Subcutaneous abdominal adipose tissue (tissue), 5 donors: ENCODE results near the gene NLRC3.

Experiments
- H3K27ac ChIP-seq: one replicate; pipeline ENCODE4 v1.7.0; 2013; ENCODE audit warnings: low read depth, mild to moderate bottlenecking, inconsistent platforms, low read length, moderate library complexity
- H3K27me3 ChIP-seq, 5 donors: one replicate each; pipeline ENCODE4 v1.7.0; 2013; ENCODE audit warnings: low read length in 5 of 5, inconsistent platforms in 1 of 5; ENCODE audit not compliant: control insufficient read depth in 5 of 5, insufficient read depth in 4 of 5
- H3K36me3 ChIP-seq, 5 donors: one replicate each; pipeline ENCODE4 v1.7.0; 2013; ENCODE audit warnings: low read length in 5 of 5; ENCODE audit not compliant: control insufficient read depth in 5 of 5, insufficient read depth in 5 of 5
- H3K4me1 ChIP-seq, 5 donors: one replicate each; pipeline ENCODE4 v1.7.0; 2013; ENCODE audit warnings: low read length in 5 of 5, mild to moderate bottlenecking in 3 of 5, moderate library complexity in 1 of 5; ENCODE audit not compliant: control insufficient read depth in 5 of 5, insufficient read depth in 5 of 5
- H3K4me3 ChIP-seq, 5 donors: one replicate each; pipeline ENCODE4 v1.7.0; 2013; ENCODE audit warnings: low read length in 5 of 5, low read depth in 1 of 5
- H3K9ac ChIP-seq, 5 donors: one replicate each; pipeline ENCODE4 v1.7.0; 2013; ENCODE audit warnings: low read length in 5 of 5, mild to moderate bottlenecking in 4 of 5, moderate library complexity in 3 of 5
- H3K9me3 ChIP-seq, 5 donors: one replicate each; pipeline ENCODE4 v1.7.0; 2013; ENCODE audit warnings: low read length in 5 of 5; ENCODE audit not compliant: control insufficient read depth in 5 of 5
- donor health status: healthy.
- donor health status: healthy.
- donor health status: healthy.
- donor health status: healthy.
- donor health status: healthy.

NLRC3 gene

GRCh38 chr16:3520413-3520812 lies 56.8 kb downstream of the NLRC3 start:
- no peak overlapping the region for H3K27ac ChIP-seq
- no peaks in the 10 kb centered on the region for H3K4me1 ChIP-seq
- no peaks in the 10 kb centered on the region for H3K27me3 ChIP-seq
- no peak overlapping the region for H3K4me3 ChIP-seq
- H3K9ac ChIP-seq: no peak overlapping the region
- H3K36me3 ChIP-seq: peaks cover 21 to 71% (median 62%) of the 10 kb centered on the region in 5 donors
- H3K9me3 ChIP-seq: no peaks in the 10 kb centered on the region

GRCh38 chr16:3519581-3519980 lies 57.6 kb downstream of the NLRC3 start:
- no peak overlapping the region for H3K27ac ChIP-seq
- H3K9me3 ChIP-seq: no peaks in the 10 kb centered on the region
- H3K4me3 ChIP-seq: no peak overlapping the region
- no peak overlapping the region for H3K9ac ChIP-seq
- peaks cover 25 to 71% (median 57%) of the 10 kb centered on the region in 5 donors for H3K36me3 ChIP-seq
- H3K27me3 ChIP-seq: no peaks in the 10 kb centered on the region
- H3K4me1 ChIP-seq: no peaks in the 10 kb centered on the region

- Histone ChIP-seq H3K9me3 (no peaks in the 10 kb centered on the region), H3K27ac (no peak overlapping the region), H3K27me3 (no peaks in the 10 kb centered on the region), H3K36me3 (peaks cover 28 to 74% (median 60%) of the 10 kb centered on the region in 5 donors), H3K9ac (no peak overlapping the region), H3K4me3 (no peak overlapping the region), H3K4me1 (no peaks in the 10 kb centered on the region)
Observed at GRCh38 chr16:3518986-3519348, 58.2 kb downstream of the NLRC3 start.

- H3K36me3 ChIP-seq: peaks cover 31 to 74% (median 60%) of the 10 kb centered on the region in 5 donors
- no peaks in the 10 kb centered on the region for H3K9me3 ChIP-seq
- H3K27ac ChIP-seq: no peak overlapping the region
- no peak overlapping the region for H3K9ac ChIP-seq
- H3K4me3 ChIP-seq: no peak overlapping the region
- H3K27me3 ChIP-seq: no peaks in the 10 kb centered on the region
- H3K4me1 ChIP-seq: no peaks in the 10 kb centered on the region
Observed at GRCh38 chr16:3518292-3518985, 58.8 kb downstream of the NLRC3 start.

DNA sequence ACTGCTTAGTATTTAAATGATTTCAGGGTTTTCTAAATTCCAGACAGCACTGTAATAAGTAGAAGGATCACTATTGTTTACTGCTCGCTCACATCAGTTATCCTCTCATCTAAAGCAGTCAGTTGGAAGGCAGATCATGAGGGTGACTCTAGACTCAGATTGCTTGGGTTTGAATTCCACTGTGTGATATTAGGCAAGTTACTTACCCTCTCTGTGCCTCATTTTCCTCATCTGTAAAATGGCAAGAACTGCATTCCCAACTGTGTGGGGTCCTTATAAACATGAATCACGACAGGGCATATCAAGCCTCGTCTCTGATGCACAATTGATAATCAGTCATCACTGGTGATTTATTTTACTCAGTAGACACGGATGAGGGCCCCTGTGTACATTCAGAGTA lies 61.3 kb downstream of the NLRC3 start:
- no peaks in the 10 kb centered on the region for H3K9me3 ChIP-seq
- H3K4me1 ChIP-seq: no peaks in the 10 kb centered on the region
- no peak overlapping the region for H3K27ac ChIP-seq
- no peaks in the 10 kb centered on the region for H3K27me3 ChIP-seq
- H3K4me3 ChIP-seq: no peak overlapping the region
- H3K36me3 ChIP-seq: peaks cover 31 to 89% (median 71%) of the 10 kb centered on the region in 5 donors
- H3K9ac ChIP-seq: no peak overlapping the region

GRCh38 chr16:3514621-3515020 lies 62.6 kb downstream of the NLRC3 start:
- no peaks in the 10 kb centered on the region for H3K4me1 ChIP-seq
- no peaks in the 10 kb centered on the region for H3K9me3 ChIP-seq
- H3K27ac ChIP-seq: no peak overlapping the region
- H3K4me3 ChIP-seq: no peak overlapping the region
- H3K36me3 ChIP-seq: peaks cover 27 to 86% (median 69%) of the 10 kb centered on the region in 5 donors
- H3K9ac ChIP-seq: no peak overlapping the region
- no peaks in the 10 kb centered on the region for H3K27me3 ChIP-seq

DNA sequence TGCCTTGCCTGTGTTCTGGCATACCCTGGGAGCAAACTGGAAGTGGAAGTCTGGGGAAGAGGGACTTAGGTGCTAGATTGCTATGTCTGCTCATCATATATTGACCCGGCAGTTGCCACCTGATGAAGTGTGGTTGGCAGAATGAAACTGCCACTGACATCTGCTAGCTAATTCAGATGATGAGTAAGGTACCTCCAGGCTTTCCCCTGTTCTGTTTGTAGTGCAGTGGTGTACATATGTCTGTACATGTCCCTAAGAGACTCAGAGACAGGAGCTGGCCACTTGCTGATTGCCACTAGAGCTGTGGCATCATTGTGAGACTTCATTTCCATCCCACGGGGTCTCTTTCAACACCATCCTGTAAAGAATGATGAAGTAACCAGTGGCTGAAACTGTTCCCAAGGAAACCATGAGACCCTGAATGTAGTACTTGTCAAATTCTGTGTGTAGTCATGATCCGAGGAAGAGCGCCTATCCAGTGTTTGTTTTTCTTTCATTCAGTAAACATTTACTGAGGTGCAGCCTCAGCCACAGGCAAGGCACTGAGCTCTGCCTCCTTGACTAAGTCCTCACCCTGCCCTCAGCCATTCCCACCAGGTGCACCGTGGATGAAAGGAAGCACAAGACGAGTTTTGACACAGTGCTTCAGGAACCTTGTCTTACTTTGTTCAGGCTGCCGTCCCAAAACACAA lies 63.2 kb downstream of the NLRC3 start:
- Histone ChIP-seq H3K27me3 (no peaks in the 10 kb centered on the region), H3K4me1 (no peaks in the 10 kb centered on the region), H3K36me3 (peaks cover 27 to 86% (median 69%) of the 10 kb centered on the region in 5 donors), H3K9me3 (no peaks in the 10 kb centered on the region), H3K27ac (no peak overlapping the region), H3K9ac (no peak overlapping the region), H3K4me3 (no peak overlapping the region)

- Histone ChIP-seq H3K36me3 (peaks cover 30 to 87% (median 71%) of the 10 kb centered on the region in 5 donors), H3K27me3 (no peaks in the 10 kb centered on the region), H3K4me1 (no peaks in the 10 kb centered on the region), H3K9ac (no peak overlapping the region), H3K4me3 (no peak overlapping the region), H3K27ac (no peak overlapping the region), H3K9me3 (no peaks in the 10 kb centered on the region)
Observed at GRCh38 chr16:3511286-3512180, 65.7 kb downstream of the NLRC3 start.

GRCh38 chr16:3510416-3510815 lies 66.8 kb downstream of the NLRC3 start:
- Histone ChIP-seq H3K4me3 (no peak overlapping the region), H3K9ac (no peak overlapping the region), H3K36me3 (peaks cover 22 to 85% (median 68%) of the 10 kb centered on the region in 5 donors), H3K4me1 (no peaks in the 10 kb centered on the region), H3K27ac (no peak overlapping the region), H3K9me3 (no peaks in the 10 kb centered on the region), H3K27me3 (no peaks in the 10 kb centered on the region)

GRCh38 chr16:3509470-3509928 lies 67.7 kb downstream of the NLRC3 start:
- Histone ChIP-seq H3K27ac (no peak overlapping the region), H3K9me3 (no peaks in the 10 kb centered on the region), H3K4me3 (no peak overlapping the region), H3K4me1 (no peaks in the 10 kb centered on the region), H3K27me3 (no peaks in the 10 kb centered on the region), H3K36me3 (peaks cover 21 to 80% (median 64%) of the 10 kb centered on the region in 5 donors), H3K9ac (no peak overlapping the region)
